Measurements from ENCODE around the gene GALNT11.

Gene GALNT11

GRCh38 chr7:152103691-152104090, 78.2 kb downstream of the GALNT11 start:
- no peak overlapping the region for H3K4me3 ChIP-seq (ENCODE audit: low read depth, low read length)
- DNase-seq (ENCODE audit: low read depth, low spot score), result no peak
- in situ Hi-C loops (cut with HindIII; ENCODE audit: low sequenced_read_pairs), result no loop called here
- TF ChIP-seq, protein P1, sequence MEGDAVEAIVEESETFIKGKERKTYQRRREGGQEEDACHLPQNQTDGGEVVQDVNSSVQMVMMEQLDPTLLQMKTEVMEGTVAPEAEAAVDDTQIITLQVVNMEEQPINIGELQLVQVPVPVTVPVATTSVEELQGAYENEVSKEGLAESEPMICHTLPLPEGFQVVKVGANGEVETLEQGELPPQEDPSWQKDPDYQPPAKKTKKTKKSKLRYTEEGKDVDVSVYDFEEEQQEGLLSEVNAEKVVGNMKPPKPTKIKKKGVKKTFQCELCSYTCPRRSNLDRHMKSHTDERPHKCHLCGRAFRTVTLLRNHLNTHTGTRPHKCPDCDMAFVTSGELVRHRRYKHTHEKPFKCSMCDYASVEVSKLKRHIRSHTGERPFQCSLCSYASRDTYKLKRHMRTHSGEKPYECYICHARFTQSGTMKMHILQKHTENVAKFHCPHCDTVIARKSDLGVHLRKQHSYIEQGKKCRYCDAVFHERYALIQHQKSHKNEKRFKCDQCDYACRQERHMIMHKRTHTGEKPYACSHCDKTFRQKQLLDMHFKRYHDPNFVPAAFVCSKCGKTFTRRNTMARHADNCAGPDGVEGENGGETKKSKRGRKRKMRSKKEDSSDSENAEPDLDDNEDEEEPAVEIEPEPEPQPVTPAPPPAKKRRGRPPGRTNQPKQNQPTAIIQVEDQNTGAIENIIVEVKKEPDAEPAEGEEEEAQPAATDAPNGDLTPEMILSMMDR (IDR thresholded peaks at IDR 0.05; ENCODE audit: low read depth, low read length), result no peak

DNA sequence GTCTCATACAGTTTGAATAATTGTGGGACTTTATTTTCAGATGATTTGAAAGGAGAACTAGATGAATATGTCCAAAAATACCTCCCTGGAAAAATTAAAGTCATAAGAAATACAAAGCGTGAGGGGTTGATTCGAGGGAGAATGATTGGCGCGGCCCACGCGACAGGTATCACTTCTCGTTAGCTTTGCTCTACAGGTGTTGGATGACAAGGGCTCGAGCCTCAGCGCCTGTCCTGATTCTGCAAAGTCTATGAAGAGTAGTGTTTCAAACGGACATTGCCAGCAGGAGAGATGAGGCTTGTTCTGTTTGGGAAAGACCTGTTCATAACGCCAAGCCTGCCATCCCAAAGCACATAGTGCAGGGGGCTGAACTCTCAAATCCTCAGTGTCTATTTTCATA, 79.7 kb downstream of the GALNT11 start:
- in situ Hi-C loops (cut with HindIII; ENCODE audit: low sequenced_read_pairs), result no loop called here
- TF ChIP-seq, protein P1 (IDR thresholded peaks at IDR 0.05; ENCODE audit: low read depth, low read length), result no peak
- no peak for DNase-seq (ENCODE audit: low read depth, low spot score)

DNA sequence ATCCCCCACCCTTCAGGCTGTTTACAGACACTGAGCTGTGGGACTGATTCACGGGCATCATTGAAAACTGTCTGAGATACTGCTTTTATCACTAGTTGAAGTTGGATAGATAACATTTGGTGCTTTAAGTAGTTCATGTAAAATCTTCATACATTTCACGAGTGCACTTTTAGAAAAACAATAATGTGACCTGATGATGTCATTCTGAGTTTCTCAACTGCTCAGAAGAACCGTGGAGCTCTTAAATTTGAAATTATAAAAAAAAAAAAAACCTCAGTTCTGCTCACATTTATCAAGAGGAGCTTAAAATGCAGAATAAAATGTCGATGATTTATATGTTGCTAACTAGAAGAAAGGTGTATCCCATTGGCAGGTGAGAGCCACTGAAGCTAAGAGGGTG, 81.5 kb downstream of the GALNT11 start:
- H3K4me3 ChIP-seq (ENCODE audit: low read depth, low read length), result no peak overlapping the region
- DNase-seq (ENCODE audit: low read depth, low spot score), result no peak
- TF ChIP-seq, protein P1 (IDR thresholded peaks at IDR 0.05; ENCODE audit: low read depth, low read length), result no peak
- in situ Hi-C loops (cut with HindIII; ENCODE audit: low sequenced_read_pairs), result no loop called here

More for the DNA sequence above, 79.7 kb downstream of the GALNT11 start:
- no peak overlapping the region for H3K4me3 ChIP-seq (ENCODE audit: low read depth, low read length)

- no peak overlapping the region for H3K4me3 ChIP-seq (ENCODE audit: low read depth, low read length)
- TF ChIP-seq, protein P1 (IDR thresholded peaks at IDR 0.05; ENCODE audit: low read depth, low read length), result no peak
- in situ Hi-C loops (cut with HindIII; ENCODE audit: low sequenced_read_pairs), result no loop called here
- DNase-seq (ENCODE audit: low read depth, low spot score), result no peak
Measured at GRCh38 chr7:152107945-152108344, 82.5 kb downstream of the GALNT11 start.

DNA sequence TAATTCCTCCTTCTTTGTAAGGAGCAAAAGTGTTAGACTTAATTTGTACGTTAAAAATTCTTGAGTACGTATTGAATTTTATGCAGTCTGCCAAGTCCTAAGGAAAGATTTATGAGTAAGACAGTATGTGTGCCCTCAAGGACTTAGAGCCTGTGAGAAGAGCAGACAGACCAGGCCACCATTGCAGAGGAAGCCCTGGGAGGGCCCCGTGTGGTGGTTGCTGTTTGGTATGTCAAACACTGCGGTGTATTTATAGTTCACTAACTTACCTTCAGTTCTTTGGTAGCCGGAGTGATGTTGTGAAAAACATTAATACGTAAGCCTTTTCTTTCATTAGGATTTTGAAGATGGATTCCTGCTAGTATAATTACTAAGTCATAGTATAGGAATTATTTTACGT, 82.9 kb downstream of the GALNT11 start:
- DNase-seq (ENCODE audit: low read depth, low spot score), result no peak
- in situ Hi-C loops (cut with HindIII; ENCODE audit: low sequenced_read_pairs), result no loop called here
- no peak overlapping the region for H3K4me3 ChIP-seq (ENCODE audit: low read depth, low read length)
- TF ChIP-seq, protein P1 (IDR thresholded peaks at IDR 0.05; ENCODE audit: low read depth, low read length), result no peak

- DNase-seq (ENCODE audit: low read depth, low spot score), result no peak
- TF ChIP-seq, protein P1 (IDR thresholded peaks at IDR 0.05; ENCODE audit: low read depth, low read length), result no peak
- H3K4me3 ChIP-seq (ENCODE audit: low read depth, low read length), result no peak overlapping the region
- in situ Hi-C loops (cut with HindIII; ENCODE audit: low sequenced_read_pairs), result no loop called here
Measured at GRCh38 chr7:152112829-152113228, 87.4 kb downstream of the GALNT11 start.

Measured in astrocyte of the spinal cord (primary cell).